ENCODE data around the gene THRB.

THRB gene

GRCh38 chr3:24451461-24452099, 43.1 kb downstream of the THRB start:
- Histone ChIP-seq H3K27me3 (ENCODE audit: control insufficient read depth, insufficient read depth, low read length, poor library complexity, severe bottlenecking) (no peaks in the 10 kb centered on the region), H3K4me1 (ENCODE audit: control insufficient read depth, insufficient read depth, low read length) (no peaks in the 10 kb centered on the region), H3K27ac (ENCODE audit: insufficient read depth, low read depth, low read length, poor library complexity, severe bottlenecking) (no peak overlapping the region), H3K4me3 (ENCODE audit: insufficient read depth, low read depth, low read length) (no peak overlapping the region), H3K36me3 (ENCODE audit: control insufficient read depth, insufficient read depth, low read length) (no peaks in the 10 kb centered on the region), H3K9me3 (ENCODE audit: control insufficient read depth, low read length) (no peaks in the 10 kb centered on the region)
- 87% methylated on average over 7 of the region's 7 CpGs for WGBS, 2 experiments

GRCh38 chr3:24450160-24450907, 44.3 kb downstream of the THRB start:
- H3K9me3 ChIP-seq (ENCODE audit: control insufficient read depth, low read length): no peaks in the 10 kb centered on the region
- H3K4me1 ChIP-seq (ENCODE audit: control insufficient read depth, insufficient read depth, low read length): no peaks in the 10 kb centered on the region
- no peak overlapping the region for H3K27ac ChIP-seq (ENCODE audit: insufficient read depth, low read depth, low read length, poor library complexity, severe bottlenecking)
- H3K36me3 ChIP-seq (ENCODE audit: control insufficient read depth, insufficient read depth, low read length): no peaks in the 10 kb centered on the region
- no peaks in the 10 kb centered on the region for H3K27me3 ChIP-seq (ENCODE audit: control insufficient read depth, insufficient read depth, low read length, poor library complexity, severe bottlenecking)
- no peak overlapping the region for H3K4me3 ChIP-seq (ENCODE audit: insufficient read depth, low read depth, low read length)
- WGBS, 2 experiments: 89 to 90% methylated on average over 4 of the region's 5 CpGs

GRCh38 chr3:24447836-24448235, 46.8 kb downstream of the THRB start:
- Histone ChIP-seq H3K4me1 (ENCODE audit: control insufficient read depth, insufficient read depth, low read length) (no peaks in the 10 kb centered on the region), H3K27ac (ENCODE audit: insufficient read depth, low read depth, low read length, poor library complexity, severe bottlenecking) (no peak overlapping the region), H3K27me3 (ENCODE audit: control insufficient read depth, insufficient read depth, low read length, poor library complexity, severe bottlenecking) (no peaks in the 10 kb centered on the region), H3K36me3 (ENCODE audit: control insufficient read depth, insufficient read depth, low read length) (no peaks in the 10 kb centered on the region), H3K9me3 (ENCODE audit: control insufficient read depth, low read length) (no peaks in the 10 kb centered on the region), H3K4me3 (ENCODE audit: insufficient read depth, low read depth, low read length) (no peak overlapping the region)
- 94 to 97% methylated on average over 6 of the region's 6 CpGs for WGBS, 2 experiments

GRCh38 chr3:24446032-24446431, 48.6 kb downstream of the THRB start:
- Histone ChIP-seq H3K4me3 (ENCODE audit: insufficient read depth, low read depth, low read length) (no peak overlapping the region), H3K4me1 (ENCODE audit: control insufficient read depth, insufficient read depth, low read length) (no peaks in the 10 kb centered on the region), H3K9me3 (ENCODE audit: control insufficient read depth, low read length) (no peaks in the 10 kb centered on the region), H3K27ac (ENCODE audit: insufficient read depth, low read depth, low read length, poor library complexity, severe bottlenecking) (no peak overlapping the region), H3K27me3 (ENCODE audit: control insufficient read depth, insufficient read depth, low read length, poor library complexity, severe bottlenecking) (no peaks in the 10 kb centered on the region), H3K36me3 (ENCODE audit: control insufficient read depth, insufficient read depth, low read length) (no peaks in the 10 kb centered on the region)
- WGBS, 2 experiments: 92 to 97% methylated on average over 1 of the region's 1 CpG

GRCh38 chr3:24443476-24443875, 51.2 kb downstream of the THRB start:
- no CpG with 5 or more reads among the region's 1 CpG for WGBS, 2 experiments
- no peak overlapping the region for H3K27ac ChIP-seq (ENCODE audit: insufficient read depth, low read depth, low read length, poor library complexity, severe bottlenecking)
- H3K4me1 ChIP-seq (ENCODE audit: control insufficient read depth, insufficient read depth, low read length): no peaks in the 10 kb centered on the region
- no peaks in the 10 kb centered on the region for H3K36me3 ChIP-seq (ENCODE audit: control insufficient read depth, insufficient read depth, low read length)
- H3K27me3 ChIP-seq (ENCODE audit: control insufficient read depth, insufficient read depth, low read length, poor library complexity, severe bottlenecking): no peaks in the 10 kb centered on the region
- no peak overlapping the region for H3K4me3 ChIP-seq (ENCODE audit: insufficient read depth, low read depth, low read length)
- no peaks in the 10 kb centered on the region for H3K9me3 ChIP-seq (ENCODE audit: control insufficient read depth, low read length)

- Histone ChIP-seq H3K4me3 (ENCODE audit: insufficient read depth, low read depth, low read length) (no peak overlapping the region), H3K27me3 (ENCODE audit: control insufficient read depth, insufficient read depth, low read length, poor library complexity, severe bottlenecking) (no peaks in the 10 kb centered on the region), H3K27ac (ENCODE audit: insufficient read depth, low read depth, low read length, poor library complexity, severe bottlenecking) (no peak overlapping the region), H3K36me3 (ENCODE audit: control insufficient read depth, insufficient read depth, low read length) (no peaks in the 10 kb centered on the region), H3K9me3 (ENCODE audit: control insufficient read depth, low read length) (no peaks in the 10 kb centered on the region), H3K4me1 (ENCODE audit: control insufficient read depth, insufficient read depth, low read length) (no peaks in the 10 kb centered on the region)
- WGBS, 2 experiments: 91 to 93% methylated on average over 3 of the region's 3 CpGs
Measured at GRCh38 chr3:24440760-24441464, 53.7 kb downstream of the THRB start.

GRCh38 chr3:24439021-24439420, 55.6 kb downstream of the THRB start:
- Histone ChIP-seq H3K27ac (ENCODE audit: insufficient read depth, low read depth, low read length, poor library complexity, severe bottlenecking) (no peak overlapping the region), H3K36me3 (ENCODE audit: control insufficient read depth, insufficient read depth, low read length) (no peaks in the 10 kb centered on the region), H3K27me3 (ENCODE audit: control insufficient read depth, insufficient read depth, low read length, poor library complexity, severe bottlenecking) (no peaks in the 10 kb centered on the region), H3K4me3 (ENCODE audit: insufficient read depth, low read depth, low read length) (no peak overlapping the region), H3K9me3 (ENCODE audit: control insufficient read depth, low read length) (no peaks in the 10 kb centered on the region), H3K4me1 (ENCODE audit: control insufficient read depth, insufficient read depth, low read length) (no peaks in the 10 kb centered on the region)
- 83 to 93% methylated on average over 3 of the region's 4 CpGs for WGBS, 2 experiments

- WGBS, 2 experiments: 83 to 100% methylated on average over 1 to 2 of the region's 2 CpGs
- Histone ChIP-seq H3K27me3 (ENCODE audit: control insufficient read depth, insufficient read depth, low read length, poor library complexity, severe bottlenecking) (no peaks in the 10 kb centered on the region), H3K27ac (ENCODE audit: insufficient read depth, low read depth, low read length, poor library complexity, severe bottlenecking) (no peak overlapping the region)
Measured at GRCh38 chr3:24437326-24437725, 57.3 kb downstream of the THRB start.

GRCh38 chr3:24435584-24435983, 59.1 kb downstream of the THRB start:
- no peak overlapping the region for H3K27ac ChIP-seq (ENCODE audit: insufficient read depth, low read depth, low read length, poor library complexity, severe bottlenecking)
- H3K9me3 ChIP-seq (ENCODE audit: control insufficient read depth, low read length): no peaks in the 10 kb centered on the region
- no peaks in the 10 kb centered on the region for H3K4me1 ChIP-seq (ENCODE audit: control insufficient read depth, insufficient read depth, low read length)
- H3K36me3 ChIP-seq (ENCODE audit: control insufficient read depth, insufficient read depth, low read length): no peaks in the 10 kb centered on the region
- H3K27me3 ChIP-seq (ENCODE audit: control insufficient read depth, insufficient read depth, low read length, poor library complexity, severe bottlenecking): no peaks in the 10 kb centered on the region
- 91 to 97% methylated on average over 4 to 5 of the region's 5 CpGs for WGBS, 2 experiments
- no peak overlapping the region for H3K4me3 ChIP-seq (ENCODE audit: insufficient read depth, low read depth, low read length)

More at GRCh38 chr3:24437326-24437725, 57.3 kb downstream of the THRB start:
- no peaks in the 10 kb centered on the region for H3K4me1 ChIP-seq (ENCODE audit: control insufficient read depth, insufficient read depth, low read length)
- H3K9me3 ChIP-seq (ENCODE audit: control insufficient read depth, low read length): no peaks in the 10 kb centered on the region
- no peaks in the 10 kb centered on the region for H3K36me3 ChIP-seq (ENCODE audit: control insufficient read depth, insufficient read depth, low read length)
- H3K4me3 ChIP-seq (ENCODE audit: insufficient read depth, low read depth, low read length): no peak overlapping the region

GRCh38 chr3:24434651-24435050, 60.0 kb downstream of the THRB start:
- H3K27ac ChIP-seq (ENCODE audit: insufficient read depth, low read depth, low read length, poor library complexity, severe bottlenecking): no peak overlapping the region
- 91 to 98% methylated on average over 1 of the region's 1 CpG for WGBS, 2 experiments
- H3K27me3 ChIP-seq (ENCODE audit: control insufficient read depth, insufficient read depth, low read length, poor library complexity, severe bottlenecking): no peaks in the 10 kb centered on the region

More at GRCh38 chr3:24434651-24435050, 60.0 kb downstream of the THRB start:
- no peaks in the 10 kb centered on the region for H3K4me1 ChIP-seq (ENCODE audit: control insufficient read depth, insufficient read depth, low read length)
- H3K9me3 ChIP-seq (ENCODE audit: control insufficient read depth, low read length): no peaks in the 10 kb centered on the region
- H3K36me3 ChIP-seq (ENCODE audit: control insufficient read depth, insufficient read depth, low read length): no peaks in the 10 kb centered on the region
- no peak overlapping the region for H3K4me3 ChIP-seq (ENCODE audit: insufficient read depth, low read depth, low read length)
